GM23338 (cell line): ENCODE measurements around the gene CLPTM1L. TPM values are rescaled to one million over a fixed set of nuclear protein-coding genes. Genes with fewer than 3 reads are reported as not detected.

Experiments
- ATAC-seq: fragments of 200-7000 bp; cut with Tn5 transposase; 3 replicates; pipeline ENCODE4 v1.9.1; 2020
- DNase-seq: peaks from one replicate; pipeline ENCODE4 v3.0.0-alpha.2; 2015; ENCODE audit warnings: low spot score
- H2AFZ ChIP-seq: fragments of 200-600 bp; sonication (generic); 2 replicates; pipeline ENCODE4 v1.8.0; 2016; ENCODE audit warnings: antibody characterized with exemption, mild to moderate bottlenecking, moderate library complexity
- H3F3A ChIP-seq: fragments of 200-600 bp; sonication (generic); replicated peaks from 2 replicates; pipeline ENCODE4 v1.8.0; 2017; ENCODE audit warnings: antibody characterized with exemption, mixed run types, low read depth
- H3K27ac ChIP-seq: fragments of 200-600 bp; sonication (generic); 2 replicates; pipeline ENCODE4 v1.6.1; 2016; ENCODE audit warnings: low read depth
- H3K27me3 ChIP-seq: fragments of 200-600 bp; sonication (generic); 2 replicates; pipeline ENCODE4 v1.8.0; 2016; ENCODE audit warnings: mild to moderate bottlenecking, mixed run types, moderate library complexity; ENCODE audit not compliant: insufficient read depth
- H3K36me3 ChIP-seq: fragments of 200-600 bp; sonication (generic); 2 replicates; pipeline ENCODE4 v1.8.0; 2016; ENCODE audit warnings: mild to moderate bottlenecking; ENCODE audit not compliant: insufficient read depth
- H3K4me1 ChIP-seq: fragments of 200-600 bp; sonication (generic); 2 replicates; pipeline ENCODE4 v1.8.0; 2016; ENCODE audit warnings: mild to moderate bottlenecking, moderate library complexity; ENCODE audit not compliant: insufficient read depth
- H3K4me2 ChIP-seq: fragments of 200-600 bp; sonication (generic); 2 replicates; pipeline ENCODE4 v1.7.1; 2017; ENCODE audit warnings: mixed run types
- H3K4me3 ChIP-seq: fragments of 200-600 bp; sonication (generic); 2 replicates; pipeline ENCODE4 v1.6.1; 2016; ENCODE audit warnings: mixed run types
- H3K79me2 ChIP-seq: fragments of 200-600 bp; sonication (generic); replicated peaks from 2 replicates; pipeline ENCODE4 v1.8.0; 2017; ENCODE audit warnings: mild to moderate bottlenecking; ENCODE audit not compliant: insufficient read depth
- H3K9me2 ChIP-seq: fragments of 200-600 bp; sonication (generic); 2 replicates; pipeline ENCODE4 v1.8.0; 2017; ENCODE audit not compliant: insufficient read depth
- H4K20me1 ChIP-seq: fragments of 200-600 bp; sonication (generic); replicated peaks from 2 replicates; pipeline ENCODE4 v1.8.0; 2017; ENCODE audit warnings: mild to moderate bottlenecking; ENCODE audit not compliant: insufficient read depth
- H3K27ac Mint-ChIP-seq: 2 replicates; pipeline ENCODE4 v1.8.0; 2020; ENCODE audit warnings: inconsistent platforms, mild to moderate bottlenecking, moderate library complexity, mixed read lengths
- H3K27me3 Mint-ChIP-seq: 3 replicates; pipeline ENCODE4 v1.8.0; 2022; ENCODE audit warnings: low read depth, mild to moderate bottlenecking, moderate library complexity, mixed read lengths, inconsistent platforms; ENCODE audit not compliant: insufficient read depth, poor library complexity
- H3K36me3 Mint-ChIP-seq: 3 replicates; pipeline ENCODE4 v1.8.0; 2021; ENCODE audit warnings: low read depth, mild to moderate bottlenecking, inconsistent platforms, moderate library complexity, mixed read lengths
- H3K4me1 Mint-ChIP-seq: 3 replicates; pipeline ENCODE4 v1.8.0; 2020; ENCODE audit warnings: mild to moderate bottlenecking, inconsistent platforms, mixed read lengths
- H3K4me3 Mint-ChIP-seq: 3 replicates; pipeline ENCODE4 v1.8.0; 2021; ENCODE audit warnings: moderate library complexity, mild to moderate bottlenecking, inconsistent platforms, mixed read lengths
- H3K9me3 Mint-ChIP-seq: 3 replicates; pipeline ENCODE4 v1.8.0; 2020; ENCODE audit warnings: moderate library complexity, mild to moderate bottlenecking, inconsistent platforms, mixed read lengths
- CREB1 ChIP-seq: fragments of 250-450 bp; sonication (Bioruptor Pico); IDR thresholded peaks from 2 replicates; pipeline ENCODE4 v1.5.0; 2020; ENCODE audit warnings: low read depth, mild to moderate bottlenecking, moderate library complexity
- CTCF ChIP-seq, 2 experiments: fragments of 200-600 bp in 1 of 2; sonication (generic) in 1 of 2; conservative IDR thresholded peaks; 2 replicates each; pipeline versions ENCODE4 v1.5.1 to v1.6.1; 2016 to 2017; ENCODE audit warnings: antibody characterized with exemption in 2 of 2, low read depth in 2 of 2, mild to moderate bottlenecking in 2 of 2, moderate library complexity in 1 of 2
- EZH2 ChIP-seq: fragments of 200-600 bp; sonication (generic); IDR thresholded peaks from one replicate; pipeline ENCODE4 v1.8.0; 2017; ENCODE audit warnings: antibody characterized with exemption, mild to moderate bottlenecking, low read depth; ENCODE audit not compliant: unreplicated experiment
- JUNB ChIP-seq: IDR thresholded peaks from one replicate; pipeline ENCODE4 v1.6.1; 2016; ENCODE audit warnings: antibody characterized with exemption; ENCODE audit not compliant: unreplicated experiment
- POLR2AphosphoS5 ChIP-seq: IDR thresholded peaks from 2 replicates; pipeline ENCODE4 v1.6.1; 2016; ENCODE audit warnings: antibody characterized with exemption, low read depth
- ZNF114 ChIP-seq: fragments of 250-450 bp; sonication (Bioruptor Pico); IDR thresholded peaks from 2 replicates; pipeline ENCODE4 v1.5.0; 2020; ENCODE audit warnings: mild to moderate bottlenecking, moderate library complexity
- ZNF331 ChIP-seq: fragments of 250-450 bp; sonication (Bioruptor Pico); IDR thresholded peaks from 2 replicates; pipeline ENCODE4 v1.5.0; 2020; ENCODE audit warnings: low read depth, mild to moderate bottlenecking, moderate library complexity
- ZNF462 ChIP-seq: fragments of 250-450 bp; sonication (Bioruptor Pico); IDR thresholded peaks from 2 replicates; pipeline ENCODE4 v1.5.0; 2020; ENCODE audit warnings: mild to moderate bottlenecking, moderate library complexity
- polyA plus RNA-seq: library from polyadenylated mRNA; unstranded; fragments of >200 nt; fragmentation: Nextera tagmentation; extraction: Ambion mirVana; gene quantifications from 2 replicates; pipeline ENCODE4 v1.2.1, GENCODE V29; 2016
- total RNA-seq: library from RNA; depleted of rRNA; stranded (reverse); fragments of >200 nt; shearing (Covaris generic); gene quantifications from 2 replicates; pipeline ENCODE4 v1.2.3, GENCODE V29; 2014

The CLPTM1L gene
- total and polyA plus RNA-seq, 2 experiments from 2014 or later = 39.9 to 110 TPM

GRCh38 chr5:1297243-1297642 lies 47.7 kb downstream of the CLPTM1L start (continued):
- TF ChIP-seq CTCF (conservative IDR thresholded peaks at IDR 0.05; ENCODE audit: low read depth in 2 of 2) (no peak), CREB1 (CRISPR knock-in tag) (no peak), JUNB (no peak), ZNF462 (no peak), EZH2 (no peak), ZNF114 (CRISPR knock-in tag) (no peak), ZNF331 (CRISPR knock-in tag) (no peak)

GRCh38 chr5:1295650-1296037 lies 49.3 kb downstream of the CLPTM1L start:
- Histone ChIP-seq H3K4me1 (peaks cover 5% of the 10 kb centered on the region; the same call in 1 of the 2 replicates), H3K36me3 (no peaks in the 10 kb centered on the region; the same call in 1 of the 2 replicates), H3K9me2 (no peaks in the 10 kb centered on the region), H3K4me2 (peak overlapping the region; percentile 76), H2AFZ (peak overlapping the region; percentile 83; the same call in 1 of the 2 replicates), H4K20me1 (no peaks in the 10 kb centered on the region; the same call in 1 of the 2 replicates), H3K27me3 (peaks cover 9% of the 10 kb centered on the region), H3K4me3 (peak overlapping the region; percentile 66), H3K79me2 (peaks cover 18% of the 10 kb centered on the region), H3K27ac (no peak overlapping the region), H3F3A (0 out of 2 replicates have a peak, but pooled peaks cover 3% of the 10 kb centered on the region)
- peak; percentile 23 for ATAC-seq
- no peak for DNase-seq
- H3K4me1 Mint-ChIP-seq = peaks cover 5% of the 10 kb centered on the region; the same call in 2 of the 3 replicates
- peaks cover 16% of the 10 kb centered on the region for H3K27me3 Mint-ChIP-seq
- H3K36me3 Mint-ChIP-seq = peaks cover 9% of the 10 kb centered on the region; the same call in 1 of the 3 replicates
- no peak overlapping the region for H3K27ac Mint-ChIP-seq
- peak overlapping the region; percentile 74 for H3K4me3 Mint-ChIP-seq
- H3K9me3 Mint-ChIP-seq = no peaks in the 10 kb centered on the region
- TF ChIP-seq ZNF462 = no peak
- TF ChIP-seq POLR2AphosphoS5 = no peak
- TF ChIP-seq ZNF114 (CRISPR knock-in tag) = no peak
